ENCODE measurements around the gene ZCCHC18. TPM values are rescaled to one million over a fixed set of nuclear protein-coding genes. Genes with fewer than 3 reads are reported as not detected.

The ZCCHC18 gene
- total RNA-seq, 4 donors from 2014 or later = 1.5 to 12.3 (median 3.7) TPM

- DNase-seq (ENCODE audit: extremely low spot score) = no peak
- intact Hi-C loops (cut with DNase I) = no loop called here
- Histone ChIP-seq H3K27ac (replicated peaks in 1 of 4) (no peak overlapping the region), H3K36me3 (no peaks in the 10 kb centered on the region), H3K9me3 (no peaks in the 10 kb centered on the region), H3K4me1 (peaks cover 0 to 4% (median 0%) of the 10 kb centered on the region in 4 donors), H3K4me3 (no peak overlapping the region), H3K27me3 (no peaks in the 10 kb centered on the region)
- TF ChIP-seq POLR2AphosphoS5 (IDR thresholded peaks at IDR 0.05) (no peak), POLR2A (IDR thresholded peaks at IDR 0.05; ENCODE audit: low read depth) (no peak), EP300 (IDR thresholded peaks at IDR 0.05) (no peak), CTCF (IDR thresholded peaks at IDR 0.05) (no peak)
- 79% methylated on average over 8 of the region's 8 CpGs for WGBS
These were observed 28.9 kb downstream of the ZCCHC18 start for GRCh38 chrX:104141087-104141760.

GRCh38 chrX:104151037-104151436 is 38.7 kb downstream of the ZCCHC18 start:
- Histone ChIP-seq H3K27me3 (no peaks in the 10 kb centered on the region), H3K36me3 (no peaks in the 10 kb centered on the region), H3K9me3 (no peaks in the 10 kb centered on the region), H3K4me3 (no peak overlapping the region), H3K4me1 (peaks cover 10 to 13% (median 11%) of the 10 kb centered on the region in 4 donors), H3K27ac (replicated peaks in 1 of 4) (no peak overlapping the region)
- no peak for DNase-seq (ENCODE audit: extremely low spot score)
- WGBS = 31% methylated on average over 1 of the region's 1 CpG
- TF ChIP-seq CTCF (IDR thresholded peaks at IDR 0.05) = no peak
- TF ChIP-seq POLR2AphosphoS5 (IDR thresholded peaks at IDR 0.05) = no peak
- no peak for TF ChIP-seq POLR2A (IDR thresholded peaks at IDR 0.05; ENCODE audit: low read depth)
- TF ChIP-seq EP300 (IDR thresholded peaks at IDR 0.05) = no peak
- intact Hi-C loops (cut with DNase I) = no loop called here

GRCh38 chrX:104156630-104157529 is 44.6 kb downstream of the ZCCHC18 start, which contains the start of gene SLC25A53:
TSS of gene SLC25A53 (minus strand) at chrX:104157009. CDS start at chrX:104105257, 51,752 bp downstream.
- TF ChIP-seq POLR2AphosphoS5 (IDR thresholded peaks at IDR 0.05) = peak; percentile 70 to 79
- TF ChIP-seq CTCF (IDR thresholded peaks at IDR 0.05) = no peak
- TF ChIP-seq POLR2A (IDR thresholded peaks at IDR 0.05; ENCODE audit: low read depth) = no peak
- Histone ChIP-seq H3K27ac (replicated peaks in 1 of 4) (peak within 1 kb of the TSS; percentile 80 to 88 (median 86)), H3K36me3 (no peaks in the 10 kb centered on the region)

More at GRCh38 chrX:104156630-104157529, 44.6 kb downstream of the ZCCHC18 start, which contains the start of gene SLC25A53:
- peaks cover 10 to 17% (median 14%) of the 10 kb centered on the region in 4 donors for H3K4me1 ChIP-seq
- no peaks in the 10 kb centered on the region for H3K9me3 ChIP-seq
- H3K27me3 ChIP-seq = no peaks in the 10 kb centered on the region
- peak within 1 kb of the TSS; percentile 58 to 67 (median 62) for H3K4me3 ChIP-seq
- 47% methylated on average over 44 of the region's 44 CpGs for WGBS
- intact Hi-C loops (cut with DNase I) = no loop called here
- DNase-seq (ENCODE audit: extremely low spot score) = peak; percentile 91

Other genes with a start within 250 kb of the ZCCHC18 start
- 10 to 100 TPM in 1 of 4 donors, 1 to 10 TPM in 3; 3.6 to 10.8 (median 5.1) TPM for gene TMSB15B, start 149.9 kb upstream of the ZCCHC18 start, total RNA-seq
- not detected for gene H2BW1, start 98.8 kb upstream of the ZCCHC18 start, total RNA-seq
- gene H2BW2, start 72.6 kb upstream of the ZCCHC18 start, total RNA-seq = not detected
- 1 to 10 TPM in 2 of 4 donors, under 1 TPM in 2; 0.83 to 2.1 (median 1.1) TPM for gene TMSB15C, start 36.3 kb upstream of the ZCCHC18 start, total RNA-seq
- 10 to 100 TPM; 23.9 to 28.8 (median 24.8) TPM for gene SLC25A53, start 44.5 kb downstream of the ZCCHC18 start, total RNA-seq
- gene FAM199X, start 53.9 kb downstream of the ZCCHC18 start, total RNA-seq = 10 to 100 TPM; 19.9 to 25.6 (median 21.0) TPM
- not detected for gene ESX1, start 142.4 kb downstream of the ZCCHC18 start, total RNA-seq

Data from esophagus muscularis mucosa (tissue), 4 donors.